ENCODE measurements around the gene HOXD3. TPM values are rescaled to one million over a fixed set of nuclear protein-coding genes. Genes with fewer than 3 reads are reported as not detected.

Gene HOXD3
- polyA plus RNA-seq, 1 donor (not counting 4 experiments of a cell fraction or from before 2014, with no cell fraction given), result not detected

DNA sequence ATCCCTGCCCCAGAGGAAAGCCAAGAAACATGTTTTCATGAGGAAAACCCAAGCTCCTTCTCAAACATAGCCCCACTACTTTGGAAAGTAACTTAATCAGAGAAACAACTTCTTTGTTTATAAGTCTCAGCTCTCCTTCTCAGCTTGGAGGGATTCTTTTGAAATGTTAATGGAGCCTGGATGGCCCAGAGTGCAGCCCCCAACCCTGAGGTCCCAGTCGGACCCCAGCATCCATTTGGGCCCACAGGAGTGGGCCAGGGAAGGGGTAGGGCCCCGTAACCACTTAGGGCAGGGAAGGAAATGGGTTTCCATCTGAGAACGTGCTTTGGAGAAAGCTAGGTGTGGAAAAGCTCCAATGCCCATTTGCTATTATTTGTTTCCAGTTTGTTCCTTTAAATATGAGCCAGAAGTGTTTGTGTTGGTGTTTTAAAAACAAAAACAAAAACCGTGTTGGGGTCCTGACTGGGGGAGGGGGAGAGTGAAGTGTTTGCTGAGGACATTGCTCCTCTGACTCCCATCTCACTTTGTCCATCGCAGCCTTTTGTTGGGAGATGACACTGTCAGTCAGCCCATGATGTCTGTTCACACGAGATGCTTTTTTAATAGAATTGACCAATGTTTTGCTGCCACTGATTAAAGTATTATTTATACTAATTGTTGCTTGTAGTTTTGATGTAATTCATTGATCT lies 1.6 kb upstream of the HOXD3 start:
- Histone ChIP-seq H2AFZ (ENCODE audit: control insufficient read depth, low read length) (no peak overlapping the region), H3K9me1 (ENCODE audit: control insufficient read depth, extremely low read depth, insufficient read depth, low read length) (no peaks in the 10 kb centered on the region), H3K79me2 (ENCODE audit: control insufficient read depth, insufficient read depth, low read length) (no peaks in the 10 kb centered on the region), H3K9ac (ENCODE audit: control insufficient read depth, extremely low read depth, insufficient read depth, low read length) (no peak overlapping the region), H3K27ac (ENCODE audit: control insufficient read depth, insufficient read depth, low read length) (no peak overlapping the region), H3K27me3 (ENCODE audit: control insufficient read depth, extremely low read depth, insufficient read depth, low read length) (peaks cover 93% of the 10 kb centered on the region), H3K4me3 (ENCODE audit: control insufficient read depth in 2 of 3, extremely low read depth in 1 of 3, insufficient read depth in 2 of 3, low read depth in 1 of 3, low read length in 3 of 3) (no peak overlapping the region), H4K20me1 (ENCODE audit: control insufficient read depth, extremely low read depth, insufficient read depth, low read length) (no peaks in the 10 kb centered on the region), H3K4me2 (ENCODE audit: control insufficient read depth, extremely low read depth, insufficient read depth, low read depth, low read length) (no peak overlapping the region), H3K9me3 (ENCODE audit: control insufficient read depth, low read depth, low read length) (no peaks in the 10 kb centered on the region), H3K36me3 (ENCODE audit: control insufficient read depth in 2 of 2, extremely low read depth in 1 of 2, insufficient read depth in 2 of 2, low read length in 2 of 2) (no peaks in the 10 kb centered on the region), H3K4me1 (ENCODE audit: control insufficient read depth, extremely low read depth, insufficient read depth, low read length) (no peaks in the 10 kb centered on the region)
- FAIRE-seq, result no peak
- no peak for DNase-seq (ENCODE audit: low read depth, low spot score)
- dilution Hi-C loops (cut with MboI; ENCODE audit: extremely low pct_ligation_motif_present, low sequenced_read_pairs), result loop anchor here (25.0 kb wide), 1 partner anchor 482 kb away; no protein-coding TSS in a partner anchor
- TF ChIP-seq EZH2 (IDR thresholded peaks at IDR 0.05; ENCODE audit: low read length), result no peak
- TF ChIP-seq, protein P1, sequence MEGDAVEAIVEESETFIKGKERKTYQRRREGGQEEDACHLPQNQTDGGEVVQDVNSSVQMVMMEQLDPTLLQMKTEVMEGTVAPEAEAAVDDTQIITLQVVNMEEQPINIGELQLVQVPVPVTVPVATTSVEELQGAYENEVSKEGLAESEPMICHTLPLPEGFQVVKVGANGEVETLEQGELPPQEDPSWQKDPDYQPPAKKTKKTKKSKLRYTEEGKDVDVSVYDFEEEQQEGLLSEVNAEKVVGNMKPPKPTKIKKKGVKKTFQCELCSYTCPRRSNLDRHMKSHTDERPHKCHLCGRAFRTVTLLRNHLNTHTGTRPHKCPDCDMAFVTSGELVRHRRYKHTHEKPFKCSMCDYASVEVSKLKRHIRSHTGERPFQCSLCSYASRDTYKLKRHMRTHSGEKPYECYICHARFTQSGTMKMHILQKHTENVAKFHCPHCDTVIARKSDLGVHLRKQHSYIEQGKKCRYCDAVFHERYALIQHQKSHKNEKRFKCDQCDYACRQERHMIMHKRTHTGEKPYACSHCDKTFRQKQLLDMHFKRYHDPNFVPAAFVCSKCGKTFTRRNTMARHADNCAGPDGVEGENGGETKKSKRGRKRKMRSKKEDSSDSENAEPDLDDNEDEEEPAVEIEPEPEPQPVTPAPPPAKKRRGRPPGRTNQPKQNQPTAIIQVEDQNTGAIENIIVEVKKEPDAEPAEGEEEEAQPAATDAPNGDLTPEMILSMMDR (optimal IDR thresholded peaks at IDR 0.05 in 1 of 3, IDR thresholded peaks at IDR 0.05 in 1 of 3, conservative IDR thresholded peaks at IDR 0.05 in 1 of 3; ENCODE audit: extremely low read depth in 1 of 3, insufficient read depth in 2 of 3, low read length in 3 of 3), result no peak

DNA sequence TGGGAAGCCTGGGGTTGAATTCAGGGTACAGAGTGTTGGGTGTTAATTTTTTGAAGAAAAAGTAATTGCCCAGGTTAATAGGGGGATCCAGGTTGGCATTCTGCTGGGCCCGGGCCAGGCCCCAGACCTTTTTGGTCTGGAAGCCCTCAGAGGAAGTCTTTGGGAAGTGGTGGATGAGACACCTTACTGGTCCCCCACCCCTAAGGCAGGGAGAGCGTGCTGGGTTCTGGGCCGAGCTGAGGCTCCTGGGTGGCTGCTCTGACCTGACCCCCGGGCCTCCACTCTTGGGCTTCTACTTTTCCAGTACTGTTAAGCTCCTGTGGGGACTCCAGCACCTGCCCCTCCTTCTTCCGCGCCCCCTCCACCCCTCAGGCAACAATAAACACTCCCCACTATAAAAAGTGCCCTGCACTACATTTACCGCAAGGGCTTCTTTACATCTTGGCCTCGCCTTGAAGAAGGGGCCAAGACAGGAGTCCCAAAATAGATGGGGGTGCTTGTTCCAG lies 753 bp upstream of the HOXD3 start:
- Histone ChIP-seq H3K27me3 (ENCODE audit: control insufficient read depth, extremely low read depth, insufficient read depth, low read length) (peaks cover 93% of the 10 kb centered on the region), H3K9me1 (ENCODE audit: control insufficient read depth, extremely low read depth, insufficient read depth, low read length) (no peaks in the 10 kb centered on the region), H3K4me3 (ENCODE audit: control insufficient read depth in 2 of 3, extremely low read depth in 1 of 3, insufficient read depth in 2 of 3, low read depth in 1 of 3, low read length in 3 of 3) (no peak overlapping the region), H3K36me3 (ENCODE audit: control insufficient read depth in 2 of 2, extremely low read depth in 1 of 2, insufficient read depth in 2 of 2, low read length in 2 of 2) (no peaks in the 10 kb centered on the region), H3K4me2 (ENCODE audit: control insufficient read depth, extremely low read depth, insufficient read depth, low read depth, low read length) (no peak overlapping the region), H3K4me1 (ENCODE audit: control insufficient read depth, extremely low read depth, insufficient read depth, low read length) (no peaks in the 10 kb centered on the region), H3K9me3 (ENCODE audit: control insufficient read depth, low read depth, low read length) (no peaks in the 10 kb centered on the region), H4K20me1 (ENCODE audit: control insufficient read depth, extremely low read depth, insufficient read depth, low read length) (no peaks in the 10 kb centered on the region), H2AFZ (ENCODE audit: control insufficient read depth, low read length) (no peak overlapping the region), H3K9ac (ENCODE audit: control insufficient read depth, extremely low read depth, insufficient read depth, low read length) (no peak overlapping the region), H3K27ac (ENCODE audit: control insufficient read depth, insufficient read depth, low read length) (no peak overlapping the region), H3K79me2 (ENCODE audit: control insufficient read depth, insufficient read depth, low read length) (no peaks in the 10 kb centered on the region)
- FAIRE-seq, result no peak
- no peak for DNase-seq (ENCODE audit: low read depth, low spot score)
- dilution Hi-C loops (cut with MboI; ENCODE audit: extremely low pct_ligation_motif_present, low sequenced_read_pairs), result loop anchor here (25.0 kb wide), 1 partner anchor 481 kb away; no protein-coding TSS in a partner anchor
- no peak for TF ChIP-seq EZH2 (IDR thresholded peaks at IDR 0.05; ENCODE audit: low read length)
- TF ChIP-seq, protein P1 (optimal IDR thresholded peaks at IDR 0.05 in 1 of 3, IDR thresholded peaks at IDR 0.05 in 1 of 3, conservative IDR thresholded peaks at IDR 0.05 in 1 of 3; ENCODE audit: extremely low read depth in 1 of 3, insufficient read depth in 2 of 3, low read length in 3 of 3), result no peak

All from keratinocyte (primary cell).